SH-SY5Y (cell line): ENCODE data around the gene SAMD4B.

Experiments used
- GATA2 ChIP-seq: IDR thresholded peaks from 2 replicates; pipeline ENCODE4 v1.6.1; 2011; ENCODE audit warnings: mild to moderate bottlenecking, low read depth, low read length
- GATA3 ChIP-seq: IDR thresholded peaks from 2 replicates; pipeline ENCODE4 v1.6.1; 2011; ENCODE audit warnings: low read depth, mild to moderate bottlenecking, low read length, moderate library complexity

- TF ChIP-seq GATA2, result no peak
- no peak for TF ChIP-seq GATA3
Measured at GRCh38 chr19:39299832-39300231, 42.4 kb upstream of the SAMD4B start.
